GM18498 (cell line): Measurements from ENCODE around the gene SYMPK.
"Not testable (repeated sequence)": the region's sequence is repeated elsewhere in the genome, so short reads cannot be mapped to it uniquely, and the experiment has no call there.

Source experiments
- ATAC-seq: cut with Tn5 transposase; IDR thresholded peaks from one replicate; pipeline ENCODE4 v1.9.1; 2021; ENCODE audit warnings: mild to moderate bottlenecking, moderate library complexity; ENCODE audit not compliant: unreplicated experiment

The SYMPK gene

GRCh38 chr19:45862564-45863334 lies at the start of gene SYMPK:
Gene SYMPK (minus strand): TSS chr19:45863147. CDS start chr19:45854495, 8,652 bp downstream.
- ATAC-seq, result peak; percentile 91

- ATAC-seq, result no peak
Measured at GRCh38 chr19:45911291-45911690, 48.3 kb upstream of the SYMPK start.

- no peak for ATAC-seq
Measured at GRCh38 chr19:45908956-45909355, 46.0 kb upstream of the SYMPK start.

- no peak for ATAC-seq
Measured at GRCh38 chr19:45906221-45906620, 43.3 kb upstream of the SYMPK start.

- ATAC-seq, result no peak
Measured at GRCh38 chr19:45905011-45905410, 42.1 kb upstream of the SYMPK start.

- ATAC-seq, result peak; percentile 85
Measured at GRCh38 chr19:45902651-45903625, 40.0 kb upstream of the SYMPK start.

- no peak for ATAC-seq
Measured at GRCh38 chr19:45901912-45902650, 39.1 kb upstream of the SYMPK start, which contains the start of gene MYPOP. Gene MYPOP (minus strand): TSS chr19:45902613. CDS start chr19:45901773, 840 bp downstream.

- ATAC-seq, result no peak
Measured at GRCh38 chr19:45901432-45901911, 38.5 kb upstream of the SYMPK start.

- ATAC-seq, result no peak
Measured at GRCh38 chr19:45900738-45901431, 37.9 kb upstream of the SYMPK start.

GRCh38 chr19:45899919-45900589 lies 37.1 kb upstream of the SYMPK start:
- no peak for ATAC-seq

- no peak for ATAC-seq
Measured at GRCh38 chr19:45899253-45899652, 36.3 kb upstream of the SYMPK start.

- no peak for ATAC-seq
Measured at GRCh38 chr19:45897261-45897812, 34.4 kb upstream of the SYMPK start.

- not testable (repeated sequence) for ATAC-seq
Measured at GRCh38 chr19:45895983-45896599, 33.1 kb upstream of the SYMPK start.

- ATAC-seq, result no peak
Measured at GRCh38 chr19:45895519-45895972, 32.6 kb upstream of the SYMPK start.

- no peak for ATAC-seq
Measured at GRCh38 chr19:45890877-45891276, 27.9 kb upstream of the SYMPK start.

GRCh38 chr19:45889210-45889885 lies 26.4 kb upstream of the SYMPK start:
- no peak for ATAC-seq

GRCh38 chr19:45887200-45887710 lies 24.3 kb upstream of the SYMPK start:
- no peak for ATAC-seq
